IPS-18a (cell line): Measurements from ENCODE around the gene IFRD1.

Experiments used
- H3K27ac ChIP-seq: one replicate; pipeline ENCODE4 v1.5.1; 2013; ENCODE audit warnings: low read length
- H3K27me3 ChIP-seq: one replicate; pipeline ENCODE4 v1.6.1; 2013; ENCODE audit warnings: mild to moderate bottlenecking, low read length; ENCODE audit not compliant: control insufficient read depth, insufficient read depth
- H3K36me3 ChIP-seq: one replicate; pipeline ENCODE4 v1.6.1; 2013; ENCODE audit warnings: low read depth, low read length; ENCODE audit not compliant: control insufficient read depth
- H3K4me1 ChIP-seq: one replicate; pipeline ENCODE4 v1.6.1; 2013; ENCODE audit warnings: low read depth, low read length; ENCODE audit not compliant: control insufficient read depth
- H3K4me3 ChIP-seq: one replicate; pipeline ENCODE4 v1.5.1; 2013; ENCODE audit warnings: low read length
- H3K9ac ChIP-seq: one replicate; pipeline ENCODE4 v1.6.1; 2013; ENCODE audit warnings: mild to moderate bottlenecking, low read length, moderate library complexity
- H3K9me3 ChIP-seq: one replicate; pipeline ENCODE4 v1.6.1; 2013; ENCODE audit warnings: low read depth, low read length; ENCODE audit not compliant: control insufficient read depth

IFRD1 gene

DNA sequence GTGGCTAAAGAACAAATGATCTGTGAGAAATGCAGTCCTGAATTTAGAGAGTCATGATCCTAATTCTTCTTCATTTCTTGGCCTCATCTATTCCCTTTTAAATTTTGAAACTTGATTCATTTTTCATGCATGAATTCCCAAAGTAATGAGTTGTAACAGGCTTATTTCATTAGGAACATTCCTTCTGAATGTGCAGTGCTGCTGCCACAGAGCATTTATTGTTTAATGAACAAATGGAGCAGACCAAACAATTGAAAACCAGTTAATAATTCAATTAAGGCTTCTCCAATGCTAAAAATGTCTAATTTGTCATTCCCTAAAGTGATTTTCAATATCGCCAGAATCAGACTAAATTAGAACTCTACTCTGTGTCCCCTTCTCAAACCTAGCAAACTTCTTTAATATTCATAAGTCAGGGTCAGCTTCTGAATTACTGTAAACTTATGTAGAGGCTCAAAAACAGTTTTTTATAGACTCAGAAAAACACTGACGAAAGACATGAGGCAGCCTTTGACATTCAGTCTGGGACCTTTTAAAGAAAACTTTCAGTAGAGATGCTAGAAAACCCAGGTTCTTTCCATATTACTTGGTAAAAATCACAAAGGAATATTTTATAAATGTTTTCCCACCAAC, 45.0 kb downstream of the IFRD1 start:
- Histone ChIP-seq H3K4me1 (no peaks in the 10 kb centered on the region), H3K36me3 (no peaks in the 10 kb centered on the region), H3K27ac (no peak overlapping the region), H3K4me3 (no peak overlapping the region), H3K27me3 (no peaks in the 10 kb centered on the region), H3K9me3 (no peaks in the 10 kb centered on the region), H3K9ac (no peak overlapping the region)

DNA sequence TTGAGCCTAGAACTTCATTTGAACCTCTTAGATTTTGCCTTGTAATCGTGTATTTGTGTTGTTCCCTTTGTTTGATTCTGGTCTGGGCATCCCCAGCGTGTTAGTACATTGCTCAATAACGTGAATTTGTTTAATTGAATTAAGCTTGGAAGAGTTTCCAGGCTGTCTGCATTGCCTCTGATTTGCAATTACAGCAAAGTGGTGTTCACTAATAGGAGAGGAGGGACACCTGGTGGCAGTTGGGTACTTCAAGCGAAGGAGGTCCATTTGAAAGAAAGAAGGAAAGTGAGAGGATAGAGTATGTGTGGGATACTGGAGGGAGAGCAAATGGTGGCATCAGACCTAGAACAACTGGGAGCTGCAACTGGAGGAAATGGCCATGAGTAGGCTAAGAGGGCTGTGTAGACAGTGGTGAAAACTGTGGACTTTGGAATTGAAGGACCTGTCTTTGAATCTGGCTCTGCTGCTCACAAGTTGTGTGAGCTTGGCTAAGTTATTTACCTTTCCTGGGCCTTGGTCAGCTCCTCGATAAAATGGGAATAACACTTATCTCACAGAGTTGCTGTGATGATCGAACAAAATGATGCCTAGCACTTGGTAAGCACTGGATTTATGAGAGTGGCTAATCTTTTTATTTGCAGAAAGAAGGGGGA, 45.7 kb downstream of the IFRD1 start:
- H3K9me3 ChIP-seq: no peaks in the 10 kb centered on the region
- no peak overlapping the region for H3K4me3 ChIP-seq
- H3K4me1 ChIP-seq: no peaks in the 10 kb centered on the region
- H3K36me3 ChIP-seq: no peaks in the 10 kb centered on the region
- no peak overlapping the region for H3K9ac ChIP-seq
- no peaks in the 10 kb centered on the region for H3K27me3 ChIP-seq
- H3K27ac ChIP-seq: no peak overlapping the region

DNA sequence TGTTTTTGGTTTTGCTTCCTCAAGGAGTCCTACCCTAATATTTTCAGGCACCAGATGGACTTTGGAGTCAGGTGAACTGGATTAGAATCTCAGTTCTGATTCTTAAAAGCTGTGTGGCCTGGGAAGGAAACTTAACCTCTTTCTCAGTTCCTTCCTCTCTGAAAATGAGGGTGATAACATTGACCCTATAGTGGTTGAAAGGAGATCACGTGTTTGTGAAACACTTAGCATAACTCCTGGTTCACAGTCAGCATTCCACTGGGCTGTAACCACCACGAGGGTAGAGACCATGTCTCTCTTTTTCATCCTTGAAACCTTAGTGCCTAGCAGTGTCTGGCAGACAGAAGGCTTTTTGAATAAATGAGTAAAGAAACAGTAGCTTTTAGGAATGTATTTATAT, 47.2 kb downstream of the IFRD1 start:
- H3K9ac ChIP-seq: no peak overlapping the region
- H3K4me3 ChIP-seq: no peak overlapping the region
- no peak overlapping the region for H3K27ac ChIP-seq
- H3K4me1 ChIP-seq: no peaks in the 10 kb centered on the region
- no peaks in the 10 kb centered on the region for H3K27me3 ChIP-seq
- H3K9me3 ChIP-seq: no peaks in the 10 kb centered on the region
- H3K36me3 ChIP-seq: no peaks in the 10 kb centered on the region

DNA sequence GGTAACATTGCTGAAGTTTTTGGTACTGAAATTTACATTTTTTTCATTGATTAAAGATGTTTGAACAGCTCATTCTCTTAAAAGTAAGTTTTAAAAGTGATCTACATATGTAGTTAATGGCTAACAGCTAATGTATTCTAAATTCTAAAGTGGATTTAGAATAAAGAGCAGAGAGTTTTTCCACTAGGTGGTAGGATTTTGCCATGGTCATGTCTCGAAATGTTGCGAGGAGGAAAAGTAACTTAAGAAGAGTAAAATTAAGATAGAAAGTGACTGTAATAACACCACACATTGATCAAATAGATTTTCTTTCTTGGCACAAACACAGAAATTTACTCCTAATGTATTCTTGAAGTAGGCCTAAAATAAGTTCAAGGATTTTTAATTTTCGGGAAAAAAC, 50.4 kb downstream of the IFRD1 start:
- Histone ChIP-seq H3K4me1 (no peaks in the 10 kb centered on the region), H3K36me3 (no peaks in the 10 kb centered on the region), H3K4me3 (no peak overlapping the region), H3K27ac (no peak overlapping the region), H3K27me3 (no peaks in the 10 kb centered on the region), H3K9ac (no peak overlapping the region), H3K9me3 (no peaks in the 10 kb centered on the region)

DNA sequence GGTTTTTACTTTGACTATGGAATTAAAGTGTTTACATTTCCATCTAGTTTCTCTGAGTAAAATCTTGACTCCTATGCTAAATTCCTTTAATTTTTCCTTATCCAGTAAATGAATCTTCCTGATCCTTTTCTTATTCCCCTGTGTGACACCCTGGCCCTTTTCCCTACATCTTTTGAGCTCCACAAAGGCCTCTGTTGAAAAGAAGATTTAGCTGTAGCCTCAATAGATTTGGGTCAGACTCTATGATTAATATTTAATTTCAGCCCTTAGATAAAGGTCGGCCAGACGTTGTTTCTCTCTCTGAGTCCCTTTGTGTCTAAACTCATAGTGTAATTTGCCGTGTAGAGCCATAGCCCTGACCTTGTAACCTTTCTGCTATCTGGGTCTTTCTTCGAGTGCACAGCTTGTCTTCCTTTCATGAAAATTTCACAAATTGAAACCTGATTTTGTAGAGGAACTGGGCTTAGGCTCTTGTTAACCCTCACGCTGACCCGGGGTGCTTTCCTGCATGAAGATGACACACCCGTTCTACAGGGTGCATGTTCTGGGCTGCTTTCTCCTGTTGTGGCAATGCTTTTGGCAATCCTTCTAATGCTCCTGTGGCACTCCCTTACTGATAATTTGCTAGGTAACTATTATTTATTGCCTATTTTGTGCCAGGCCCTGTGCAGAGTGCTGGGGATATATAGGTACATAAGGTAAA, 51.7 kb downstream of the IFRD1 start:
- no peaks in the 10 kb centered on the region for H3K36me3 ChIP-seq
- H3K4me1 ChIP-seq: no peaks in the 10 kb centered on the region
- no peak overlapping the region for H3K27ac ChIP-seq
- H3K9ac ChIP-seq: no peak overlapping the region
- no peaks in the 10 kb centered on the region for H3K9me3 ChIP-seq
- H3K4me3 ChIP-seq: no peak overlapping the region
- no peaks in the 10 kb centered on the region for H3K27me3 ChIP-seq

DNA sequence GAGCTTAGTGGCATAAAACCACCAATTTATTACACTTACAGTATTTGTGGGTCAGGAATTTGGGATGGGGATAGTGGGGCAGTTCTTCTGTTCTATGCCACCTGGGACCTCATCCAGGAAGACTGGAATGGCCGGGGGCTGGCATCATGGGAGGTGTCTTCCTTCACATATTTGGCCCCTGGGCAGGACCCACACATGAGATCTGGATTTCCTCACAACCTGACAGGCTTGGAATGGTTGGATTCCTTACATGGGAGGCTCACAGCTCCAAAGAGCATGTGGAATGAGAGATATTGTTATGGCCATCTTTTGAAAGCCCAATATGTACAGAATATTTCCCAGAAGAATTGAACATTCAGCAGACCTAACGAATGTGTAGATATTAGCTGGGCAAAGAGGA, 52.4 kb downstream of the IFRD1 start:
- Histone ChIP-seq H3K27me3 (no peaks in the 10 kb centered on the region), H3K36me3 (no peaks in the 10 kb centered on the region), H3K27ac (no peak overlapping the region), H3K4me1 (no peaks in the 10 kb centered on the region), H3K9ac (no peak overlapping the region), H3K9me3 (no peaks in the 10 kb centered on the region), H3K4me3 (no peak overlapping the region)

DNA sequence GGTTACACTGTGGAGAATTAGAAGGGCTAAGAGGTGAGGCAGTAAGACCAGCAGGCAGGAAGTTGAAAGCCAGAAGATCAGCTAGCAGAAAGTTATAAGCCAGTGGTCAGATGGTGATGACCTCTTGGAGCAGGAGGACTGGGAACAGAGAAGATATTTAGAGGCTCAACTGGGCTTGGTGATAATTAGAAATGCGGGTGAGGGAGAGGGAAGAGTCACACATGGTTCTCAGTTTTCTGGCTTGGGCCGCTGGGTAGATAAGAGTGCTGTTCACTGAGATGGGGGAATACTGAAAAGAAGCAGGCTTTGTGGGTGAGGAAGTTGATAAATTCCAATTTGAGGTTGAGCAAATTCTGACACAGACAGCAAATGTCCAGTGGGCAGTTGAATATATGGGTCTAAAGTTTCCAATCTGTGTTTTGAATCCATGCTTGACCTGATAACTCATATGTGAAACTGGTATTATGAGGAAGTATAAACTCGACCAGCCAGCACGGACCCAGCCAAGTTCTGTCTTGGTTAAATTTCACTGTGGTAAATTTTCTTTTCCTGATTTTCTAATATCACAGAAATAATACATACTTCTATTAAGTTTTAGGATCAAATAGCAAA, 53.2 kb downstream of the IFRD1 start:
- Histone ChIP-seq H3K27me3 (no peaks in the 10 kb centered on the region), H3K27ac (no peak overlapping the region), H3K4me1 (no peaks in the 10 kb centered on the region), H3K9ac (no peak overlapping the region), H3K4me3 (no peak overlapping the region), H3K36me3 (no peaks in the 10 kb centered on the region), H3K9me3 (no peaks in the 10 kb centered on the region)

DNA sequence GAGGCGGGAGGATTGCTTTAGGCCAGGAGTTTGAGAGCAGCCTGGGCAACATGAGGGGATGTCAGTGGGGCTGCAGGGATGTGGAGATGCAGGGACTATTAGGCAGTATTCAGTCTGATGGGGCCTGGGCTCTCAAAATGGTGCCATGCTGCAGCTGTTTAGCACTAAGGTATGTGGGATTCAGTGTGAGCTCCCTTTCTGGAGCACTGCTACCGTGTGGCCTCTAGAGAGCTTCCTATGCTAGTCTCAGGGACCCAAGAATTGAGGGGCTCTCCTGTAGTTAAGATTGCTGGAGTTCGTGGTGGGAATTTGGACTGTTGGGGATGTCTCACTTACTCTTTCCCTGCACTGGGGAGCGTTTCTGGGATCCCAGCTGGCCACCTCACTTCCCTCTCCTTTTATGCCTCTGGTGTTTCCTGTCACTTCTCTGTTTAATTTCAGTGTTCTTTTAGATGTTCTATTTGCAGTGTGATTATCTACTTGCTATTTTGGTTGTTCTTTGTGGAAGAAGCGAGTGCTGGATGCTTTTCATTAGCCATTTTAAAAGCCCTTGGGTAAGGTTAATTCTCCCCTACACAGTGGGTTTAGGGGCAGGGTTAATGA, 53.9 kb downstream of the IFRD1 start:
- no peak overlapping the region for H3K27ac ChIP-seq
- no peak overlapping the region for H3K9ac ChIP-seq
- H3K36me3 ChIP-seq: no peaks in the 10 kb centered on the region
- H3K27me3 ChIP-seq: no peaks in the 10 kb centered on the region
- no peaks in the 10 kb centered on the region for H3K4me1 ChIP-seq
- no peak overlapping the region for H3K4me3 ChIP-seq
- no peaks in the 10 kb centered on the region for H3K9me3 ChIP-seq

DNA sequence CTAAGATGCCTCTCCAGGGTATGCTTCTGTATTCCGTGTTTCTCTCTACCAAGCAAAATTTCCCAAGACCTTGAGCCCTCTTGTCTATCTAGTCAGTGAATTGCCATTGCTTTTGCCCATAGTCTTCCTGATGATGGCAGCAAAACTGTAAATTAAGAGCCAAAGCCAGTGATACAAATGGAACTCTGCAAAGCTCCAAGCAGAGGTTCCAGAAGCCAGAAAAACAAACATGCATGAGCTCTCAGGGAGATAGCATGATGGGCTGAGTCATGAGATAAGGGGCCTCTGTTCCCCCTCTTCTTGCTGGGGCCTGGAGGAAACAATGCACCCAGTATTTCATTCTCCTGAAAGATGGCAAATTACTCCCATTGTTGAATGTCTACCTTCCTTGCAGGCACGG, 55.2 kb downstream of the IFRD1 start:
- H3K9ac ChIP-seq: no peak overlapping the region
- H3K4me3 ChIP-seq: no peak overlapping the region
- H3K27ac ChIP-seq: no peak overlapping the region
- no peaks in the 10 kb centered on the region for H3K36me3 ChIP-seq
- no peaks in the 10 kb centered on the region for H3K4me1 ChIP-seq
- no peaks in the 10 kb centered on the region for H3K9me3 ChIP-seq
- no peaks in the 10 kb centered on the region for H3K27me3 ChIP-seq

DNA sequence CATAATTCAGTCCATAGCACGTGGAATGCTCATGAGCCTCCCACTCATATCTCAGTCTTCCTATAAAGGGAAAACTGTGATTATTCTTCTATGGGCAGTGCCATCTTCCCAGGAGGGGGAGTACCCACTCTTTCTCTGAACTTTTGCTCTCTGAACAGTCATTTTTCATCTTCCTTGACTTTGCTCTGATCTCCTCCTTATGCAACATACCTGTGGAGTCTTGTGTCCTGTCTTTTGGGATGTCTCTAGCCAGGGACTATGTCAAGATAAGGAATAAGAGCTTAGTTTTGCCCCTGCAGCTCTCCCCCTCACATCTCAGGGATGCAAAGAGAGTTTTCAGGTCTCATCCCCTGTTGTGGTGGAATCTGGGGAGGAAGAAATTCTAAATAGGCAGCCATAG, 58.1 kb downstream of the IFRD1 start:
- Histone ChIP-seq H3K36me3 (no peaks in the 10 kb centered on the region), H3K9ac (no peak overlapping the region), H3K9me3 (no peaks in the 10 kb centered on the region), H3K4me3 (no peak overlapping the region), H3K4me1 (no peaks in the 10 kb centered on the region), H3K27me3 (no peaks in the 10 kb centered on the region), H3K27ac (no peak overlapping the region)

DNA sequence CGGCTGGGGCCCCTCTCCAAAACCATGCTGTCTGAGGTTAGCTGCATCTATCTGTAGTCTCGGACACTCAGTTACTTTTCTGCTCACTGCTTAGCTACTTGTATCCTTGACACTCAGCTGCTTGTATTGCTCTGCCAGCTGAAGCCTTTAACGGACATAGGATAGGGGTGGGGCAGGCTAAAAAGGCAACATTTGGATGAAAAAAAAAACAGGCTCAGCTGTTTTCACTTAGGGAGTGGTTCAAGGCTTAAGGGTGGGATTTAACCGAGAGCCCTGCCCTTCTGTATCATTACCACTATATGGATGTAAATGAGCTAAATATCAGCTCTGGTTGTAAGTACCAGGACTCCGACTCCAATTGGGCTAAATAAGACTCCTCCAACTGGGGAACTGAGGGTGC, 59.1 kb downstream of the IFRD1 start:
- H3K27me3 ChIP-seq: no peaks in the 10 kb centered on the region
- H3K36me3 ChIP-seq: no peaks in the 10 kb centered on the region
- H3K4me3 ChIP-seq: no peak overlapping the region
- no peak overlapping the region for H3K27ac ChIP-seq
- H3K9me3 ChIP-seq: no peaks in the 10 kb centered on the region
- H3K4me1 ChIP-seq: no peaks in the 10 kb centered on the region
- H3K9ac ChIP-seq: no peak overlapping the region
